GM23338 (cell line): ENCODE measurements around the gene DISP3.

Experiments used
- CTCF ChIP-seq, 2 experiments: fragments of 200-600 bp in 1 of 2; sonication (generic) in 1 of 2; conservative IDR thresholded peaks; 2 replicates each; pipeline versions ENCODE4 v1.5.1 to v1.6.1; 2016 to 2017; ENCODE audit warnings: antibody characterized with exemption in 2 of 2, low read depth in 2 of 2, mild to moderate bottlenecking in 2 of 2, moderate library complexity in 1 of 2
- ETS1 ChIP-seq: IDR thresholded peaks from 2 replicates; pipeline ENCODE4 v1.6.1; 2016; ENCODE audit warnings: antibody characterized with exemption
- EZH2 ChIP-seq: fragments of 200-600 bp; sonication (generic); IDR thresholded peaks from one replicate; pipeline ENCODE4 v1.8.0; 2017; ENCODE audit warnings: antibody characterized with exemption, mild to moderate bottlenecking, low read depth; ENCODE audit not compliant: unreplicated experiment
- POLR2AphosphoS5 ChIP-seq: IDR thresholded peaks from 2 replicates; pipeline ENCODE4 v1.6.1; 2016; ENCODE audit warnings: antibody characterized with exemption, low read depth
- ZNF114 ChIP-seq: fragments of 250-450 bp; sonication (Bioruptor Pico); IDR thresholded peaks from 2 replicates; pipeline ENCODE4 v1.5.0; 2020; ENCODE audit warnings: mild to moderate bottlenecking, moderate library complexity
- ZNF331 ChIP-seq: fragments of 250-450 bp; sonication (Bioruptor Pico); IDR thresholded peaks from 2 replicates; pipeline ENCODE4 v1.5.0; 2020; ENCODE audit warnings: low read depth, mild to moderate bottlenecking, moderate library complexity

GRCh38 chr1:11456965-11457364, 22.0 kb upstream of the DISP3 start:
- TF ChIP-seq POLR2AphosphoS5, result no peak
- TF ChIP-seq CTCF (conservative IDR thresholded peaks at IDR 0.05; ENCODE audit: low read depth in 2 of 2), result no peak
- no peak for TF ChIP-seq EZH2
- TF ChIP-seq ZNF331, result no peak
- TF ChIP-seq ETS1, result no peak
- TF ChIP-seq ZNF114 (CRISPR knock-in tag), result no peak
